Mesenchymal stem cell (in vitro differentiated cells and primary cell): ENCODE measurements around the gene ABCD4.

Source experiments
- DNase-seq: peaks from one replicate; pipeline ENCODE4 v3.0.0-alpha.2; 2013
- H2AFZ ChIP-seq: one replicate; pipeline ENCODE4 v1.6.1; 2013; ENCODE audit warnings: low read depth, mild to moderate bottlenecking, control low read depth, inconsistent platforms, low read length, moderate library complexity
- H2AK5ac ChIP-seq: 2 replicates; pipeline ENCODE4 v1.6.1; 2013; ENCODE audit warnings: low read length, moderate library complexity, mild to moderate bottlenecking, inconsistent platforms; ENCODE audit not compliant: severe bottlenecking
- H2BK120ac ChIP-seq: one replicate; pipeline ENCODE4 v1.6.1; 2013; ENCODE audit warnings: low read depth, mild to moderate bottlenecking, inconsistent platforms, low read length, moderate library complexity
- H2BK12ac ChIP-seq, 2 experiments: one replicate each; pipeline ENCODE4 v1.6.1; 2013; ENCODE audit warnings: inconsistent platforms in 2 of 2, low read length in 2 of 2, mild to moderate bottlenecking in 2 of 2, moderate library complexity in 2 of 2, control low read depth in 1 of 2
- H2BK15ac ChIP-seq: one replicate; pipeline ENCODE4 v1.6.1; 2013; ENCODE audit warnings: mild to moderate bottlenecking, low read depth, inconsistent platforms; ENCODE audit not compliant: poor library complexity, severe bottlenecking
- H2BK5ac ChIP-seq: 2 replicates; pipeline ENCODE4 v1.6.1; 2013; ENCODE audit warnings: low read depth, mild to moderate bottlenecking, low read length, control low read depth, inconsistent platforms; ENCODE audit not compliant: poor library complexity, severe bottlenecking
- H3K14ac ChIP-seq, 2 experiments: one replicate each; pipeline ENCODE4 v1.6.1; 2013; ENCODE audit warnings: inconsistent platforms in 2 of 2, low read length in 2 of 2, control low read depth in 1 of 2, mild to moderate bottlenecking in 1 of 2, moderate library complexity in 1 of 2
- H3K18ac ChIP-seq, 2 experiments: one replicate each; pipeline ENCODE4 v1.6.1; 2013; ENCODE audit warnings: inconsistent platforms in 2 of 2, low read length in 2 of 2, control low read depth in 1 of 2, low read depth in 1 of 2, mild to moderate bottlenecking in 1 of 2
- H3K23ac ChIP-seq, 2 experiments: one replicate each; pipeline ENCODE4 v1.6.1; 2013; ENCODE audit warnings: inconsistent platforms in 2 of 2, low read length in 2 of 2, mild to moderate bottlenecking in 2 of 2, moderate library complexity in 2 of 2, control low read depth in 1 of 2
- H3K27ac ChIP-seq: 2 replicates; pipeline ENCODE4 v1.5.1; 2013; ENCODE audit warnings: mild to moderate bottlenecking, moderate library complexity, low read length, control low read depth, inconsistent platforms; ENCODE audit not compliant: poor library complexity, severe bottlenecking
- H3K27me3 ChIP-seq, 2 experiments: 2 replicates each; pipeline versions ENCODE4 v1.6.1 to v1.7.0; 2013; ENCODE audit warnings: low read length in 2 of 2, mild to moderate bottlenecking in 2 of 2, moderate library complexity in 2 of 2, control low read depth in 1 of 2, inconsistent platforms in 1 of 2; ENCODE audit not compliant: control insufficient read depth in 1 of 2, insufficient read depth in 1 of 2
- H3K36me3 ChIP-seq, 2 experiments: 2 replicates each; pipeline versions ENCODE4 v1.6.1 to v1.7.0; 2013; ENCODE audit warnings: low read length in 2 of 2, control low read depth in 1 of 2, inconsistent platforms in 1 of 2, low read depth in 1 of 2, mild to moderate bottlenecking in 1 of 2; ENCODE audit not compliant: insufficient read depth in 2 of 2, control insufficient read depth in 1 of 2
- H3K4ac ChIP-seq, 2 experiments: one replicate each; pipeline ENCODE4 v1.6.1; 2013; ENCODE audit warnings: inconsistent platforms in 2 of 2, low read length in 2 of 2, mild to moderate bottlenecking in 2 of 2, moderate library complexity in 2 of 2, control low read depth in 1 of 2, low read depth in 1 of 2
- H3K4me1 ChIP-seq: 2 replicates; pipeline ENCODE4 v1.6.1; 2013; ENCODE audit warnings: low read depth, low read length, control low read depth; ENCODE audit not compliant: control insufficient read depth, insufficient read depth
- H3K4me2 ChIP-seq: 2 replicates; pipeline ENCODE4 v1.6.1; 2013; ENCODE audit warnings: low read length, mild to moderate bottlenecking, inconsistent platforms; ENCODE audit not compliant: poor library complexity, severe bottlenecking
- H3K4me3 ChIP-seq, 2 experiments: 2 replicates each; pipeline versions ENCODE4 v1.5.1 to v1.7.0; 2013; ENCODE audit warnings: low read length in 2 of 2, mild to moderate bottlenecking in 2 of 2, control low read depth in 1 of 2, low read depth in 1 of 2; ENCODE audit not compliant: insufficient read depth in 1 of 2
- H3K79me1 ChIP-seq: replicated peaks from 2 replicates; pipeline ENCODE4 v1.6.1; 2013; ENCODE audit warnings: mild to moderate bottlenecking, control low read depth, low read length, inconsistent platforms; ENCODE audit not compliant: poor library complexity, severe bottlenecking
- H3K9ac ChIP-seq: 2 replicates; pipeline ENCODE4 v1.7.0; 2013; ENCODE audit warnings: mild to moderate bottlenecking, low read length, moderate library complexity
- H3K9me3 ChIP-seq: 2 replicates; pipeline ENCODE4 v1.7.0; 2013; ENCODE audit warnings: mild to moderate bottlenecking, low read length; ENCODE audit not compliant: control insufficient read depth
- H4K8ac ChIP-seq: one replicate; pipeline ENCODE4 v1.6.1; 2013; ENCODE audit warnings: inconsistent platforms, mild to moderate bottlenecking, low read length, moderate library complexity
- H4K91ac ChIP-seq: one replicate; pipeline ENCODE4 v1.6.1; 2013; ENCODE audit warnings: mild to moderate bottlenecking, low read length, inconsistent platforms
- WGBS: methylation state at CpG from one replicate; pipeline ENCODE4 v1.1.7; 2013; ENCODE audit warnings: mixed read lengths; 5-methylcytosine and 5-hydroxymethylcytosine counted together

ABCD4 gene

GRCh38 chr14:74263921-74264320 lies 38.8 kb downstream of the ABCD4 start:
- H3K4ac ChIP-seq = no peak overlapping the region

GRCh38 chr14:74263181-74263580 lies 39.6 kb downstream of the ABCD4 start:
- Histone ChIP-seq H3K18ac (no peak overlapping the region), H3K9ac (no peak overlapping the region)

More at GRCh38 chr14:74263921-74264320, 38.8 kb downstream of the ABCD4 start:
- Histone ChIP-seq H3K79me1 (no peaks in the 10 kb centered on the region), H3K18ac (no peak overlapping the region), H3K4me1 (no peaks in the 10 kb centered on the region), H2BK12ac (no peak overlapping the region), H3K14ac (no peak overlapping the region), H3K9ac (no peak overlapping the region), H3K27ac (no peak overlapping the region), H2BK15ac (no peak overlapping the region), H3K4me3 (no peak overlapping the region), H2AFZ (no peak overlapping the region), H2BK5ac (no peak overlapping the region), H3K36me3 (no peaks in the 10 kb centered on the region), H3K9me3 (no peaks in the 10 kb centered on the region), H3K4me2 (no peak overlapping the region), H4K8ac (no peak overlapping the region), H3K27me3 (peaks cover 9 to 35% of the 10 kb centered on the region in 2 experiments), H2BK120ac (no peak overlapping the region), H3K23ac (no peak overlapping the region), H4K91ac (no peak overlapping the region), H2AK5ac (no peak overlapping the region)
- no peak for DNase-seq
- 63% methylated on average over 3 of the region's 5 CpGs for WGBS

GRCh38 chr14:74262076-74262475 lies 40.7 kb downstream of the ABCD4 start:
- Histone ChIP-seq H3K79me1 (no peaks in the 10 kb centered on the region), H3K36me3 (no peaks in the 10 kb centered on the region), H3K4me3 (no peak overlapping the region), H3K14ac (no peak overlapping the region), H2AK5ac (no peak overlapping the region), H3K4me1 (peaks cover 12% of the 10 kb centered on the region), H3K4ac (no peak overlapping the region), H3K18ac (no peak overlapping the region), H3K9me3 (no peaks in the 10 kb centered on the region), H4K8ac (no peak overlapping the region), H2BK12ac (no peak overlapping the region), H3K23ac (no peak overlapping the region), H2BK5ac (no peak overlapping the region), H4K91ac (no peak overlapping the region), H3K9ac (no peak overlapping the region), H2AFZ (no peak overlapping the region), H3K27me3 (peaks cover 20 to 44% of the 10 kb centered on the region in 2 experiments), H2BK15ac (no peak overlapping the region), H2BK120ac (no peak overlapping the region), H3K4me2 (no peak overlapping the region), H3K27ac (no peak overlapping the region)
- WGBS = 89% methylated on average over 8 of the region's 9 CpGs
- no peak for DNase-seq

More at GRCh38 chr14:74263181-74263580, 39.6 kb downstream of the ABCD4 start:
- Histone ChIP-seq H2BK5ac (no peak overlapping the region), H2AK5ac (no peak overlapping the region), H3K4me3 (no peak overlapping the region), H3K27ac (no peak overlapping the region), H3K4me2 (no peak overlapping the region), H4K8ac (no peak overlapping the region), H3K4ac (no peak overlapping the region), H3K23ac (no peak overlapping the region), H2AFZ (no peak overlapping the region), H2BK120ac (no peak overlapping the region), H4K91ac (no peak overlapping the region), H3K27me3 (peaks cover 17 to 43% of the 10 kb centered on the region in 2 experiments), H3K79me1 (no peaks in the 10 kb centered on the region), H3K14ac (no peak overlapping the region), H3K4me1 (peaks cover 5% of the 10 kb centered on the region), H2BK15ac (no peak overlapping the region), H3K9me3 (no peaks in the 10 kb centered on the region), H3K36me3 (no peaks in the 10 kb centered on the region), H2BK12ac (no peak overlapping the region)
- WGBS = 89% methylated on average over 9 of the region's 9 CpGs
- no peak for DNase-seq

- H3K9me3 ChIP-seq = no peaks in the 10 kb centered on the region
- WGBS = 74% methylated on average over 4 of the region's 4 CpGs
- no peak overlapping the region for H4K8ac ChIP-seq
- H3K4me1 ChIP-seq = peaks cover 14% of the 10 kb centered on the region
- no peak overlapping the region for H2AFZ ChIP-seq
- H3K27ac ChIP-seq = no peak overlapping the region
- no peak overlapping the region for H4K91ac ChIP-seq
- H3K9ac ChIP-seq = no peak overlapping the region
- H3K23ac ChIP-seq = no peak overlapping the region
- H3K18ac ChIP-seq = no peak overlapping the region
- H3K4me3 ChIP-seq = no peak overlapping the region
- no peak overlapping the region for H3K14ac ChIP-seq
- H2BK5ac ChIP-seq = no peak overlapping the region
- H3K36me3 ChIP-seq = no peaks in the 10 kb centered on the region
- peaks cover 20 to 44% of the 10 kb centered on the region in 2 experiments for H3K27me3 ChIP-seq
- no peak overlapping the region for H2BK120ac ChIP-seq
- no peak overlapping the region for H3K4ac ChIP-seq
- H2BK15ac ChIP-seq = no peak overlapping the region
- H2BK12ac ChIP-seq = no peak overlapping the region
- no peak overlapping the region for H3K4me2 ChIP-seq
- H2AK5ac ChIP-seq = no peak overlapping the region
- DNase-seq = no peak
- H3K79me1 ChIP-seq = no peaks in the 10 kb centered on the region
Observed at GRCh38 chr14:74261288-74261687, 41.4 kb downstream of the ABCD4 start.
